ENCODE data around the gene PLTP. TPM values are rescaled to one million over a fixed set of nuclear protein-coding genes. Genes with fewer than 3 reads are reported as not detected.

Gene PLTP
- total RNA-seq, 1 donor from 2014 or later, result 108 TPM

DNA sequence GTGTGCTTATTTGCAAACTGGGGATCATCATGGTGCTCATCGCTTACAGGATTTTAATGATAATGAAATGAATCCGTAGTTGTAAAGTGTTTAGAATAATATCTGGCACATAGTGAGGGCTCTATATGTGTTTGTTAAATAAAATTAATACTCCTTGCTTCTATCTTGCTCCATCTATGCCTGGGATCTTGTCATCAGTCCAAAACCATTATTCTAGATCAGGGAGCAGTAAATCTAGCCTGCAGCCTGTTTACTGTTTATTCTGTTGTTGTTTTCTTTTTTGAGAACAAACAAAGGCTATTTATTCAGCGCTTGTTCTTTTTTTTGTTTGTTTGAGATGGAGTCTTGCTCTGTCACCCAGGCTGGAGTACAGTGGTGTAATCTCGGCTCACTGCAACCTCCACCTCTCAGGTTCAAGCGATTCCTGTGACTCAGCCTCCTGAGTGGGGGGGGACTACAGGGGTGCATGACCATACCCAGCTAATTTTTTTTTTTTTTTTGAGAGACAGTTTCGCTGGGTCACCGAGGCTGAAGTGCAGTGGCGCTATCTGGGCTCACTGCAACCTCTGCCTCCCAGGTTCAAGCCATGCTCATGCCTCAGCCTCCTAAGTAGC, 62.9 kb downstream of the PLTP start:
- no peak for DNase-seq (ENCODE audit: low spot score)

Other genes starting within 250 kb of the PLTP start
- not detected for gene WFDC11, start 241.9 kb downstream of the PLTP start, total RNA-seq (ENCODE audit: insufficient read depth, low replicate concordance)
- 5.5 TPM for gene WFDC13, start 210.1 kb downstream of the PLTP start, total RNA-seq (ENCODE audit: insufficient read depth, low replicate concordance)
- not detected for gene WFDC10B, start 207.1 kb downstream of the PLTP start, total RNA-seq (ENCODE audit: insufficient read depth, low replicate concordance)
- gene SPINT4, start 189.8 kb downstream of the PLTP start, total RNA-seq (ENCODE audit: insufficient read depth, low replicate concordance), result not detected
- 1.7 TPM for gene WFDC3, start 120.3 kb downstream of the PLTP start, total RNA-seq (ENCODE audit: insufficient read depth, low replicate concordance)
- gene DNTTIP1, start 120.2 kb downstream of the PLTP start, total RNA-seq (ENCODE audit: insufficient read depth, low replicate concordance), result 24.1 TPM
- 3.6 TPM for gene UBE2C, start 99.5 kb downstream of the PLTP start, total RNA-seq (ENCODE audit: insufficient read depth, low replicate concordance)
- gene TNNC2, start 84.8 kb downstream of the PLTP start, total RNA-seq (ENCODE audit: insufficient read depth, low replicate concordance), result not detected
- 35.2 TPM for gene SNX21, start 78.4 kb downstream of the PLTP start, total RNA-seq (ENCODE audit: insufficient read depth, low replicate concordance)
- 20.0 TPM for gene ACOT8, start 54.8 kb downstream of the PLTP start, total RNA-seq (ENCODE audit: insufficient read depth, low replicate concordance)
- 7.7 TPM for gene ZSWIM3, start 54.5 kb downstream of the PLTP start, total RNA-seq (ENCODE audit: insufficient read depth, low replicate concordance)
- 3.1 TPM for gene ZSWIM1, start 30.9 kb downstream of the PLTP start, total RNA-seq (ENCODE audit: insufficient read depth, low replicate concordance)
- gene SPATA25, start 24.5 kb downstream of the PLTP start, total RNA-seq (ENCODE audit: insufficient read depth, low replicate concordance), result 3.6 TPM
- gene NEURL2, start 20.9 kb downstream of the PLTP start, total RNA-seq (ENCODE audit: insufficient read depth, low replicate concordance), result 1.9 TPM
- gene CTSA, start 20.8 kb downstream of the PLTP start, total RNA-seq (ENCODE audit: insufficient read depth, low replicate concordance), result 16.4 TPM
- gene PCIF1, start 22.5 kb upstream of the PLTP start, total RNA-seq (ENCODE audit: insufficient read depth, low replicate concordance), result 8.9 TPM
- 13.7 TPM for gene ZNF335, start 60.0 kb upstream of the PLTP start, total RNA-seq (ENCODE audit: insufficient read depth, low replicate concordance)
- gene MMP9, start 96.8 kb upstream of the PLTP start, total RNA-seq (ENCODE audit: insufficient read depth, low replicate concordance), result 2.4 TPM
- gene SLC12A5, start 117.1 kb upstream of the PLTP start, total RNA-seq (ENCODE audit: insufficient read depth, low replicate concordance), result 9.1 TPM
- 3.4 TPM for gene NCOA5, start 177.8 kb upstream of the PLTP start, total RNA-seq (ENCODE audit: insufficient read depth, low replicate concordance)
- gene CD40, start 206.2 kb upstream of the PLTP start, total RNA-seq (ENCODE audit: insufficient read depth, low replicate concordance), result 5.8 TPM

Measured in umbilical cord (tissue), 2 donors.